Stimulated activated CD8-positive, alpha-beta memory T cell treated with anti-CD3 and anti-CD28 coated beads, Interleukin-7, amount 100 ng/mL, for 24 hours (primary cell): ENCODE data around the gene IKZF3.
"Not testable (repeated sequence)": the region's sequence is repeated elsewhere in the genome, so short reads cannot be mapped to it uniquely, and the experiment has no call there.

Experiments
- DNase-seq: peaks from one replicate; pipeline ENCODE4 v3.0.0-alpha.2; 2020; ENCODE audit warnings: low read depth

Gene IKZF3

DNA sequence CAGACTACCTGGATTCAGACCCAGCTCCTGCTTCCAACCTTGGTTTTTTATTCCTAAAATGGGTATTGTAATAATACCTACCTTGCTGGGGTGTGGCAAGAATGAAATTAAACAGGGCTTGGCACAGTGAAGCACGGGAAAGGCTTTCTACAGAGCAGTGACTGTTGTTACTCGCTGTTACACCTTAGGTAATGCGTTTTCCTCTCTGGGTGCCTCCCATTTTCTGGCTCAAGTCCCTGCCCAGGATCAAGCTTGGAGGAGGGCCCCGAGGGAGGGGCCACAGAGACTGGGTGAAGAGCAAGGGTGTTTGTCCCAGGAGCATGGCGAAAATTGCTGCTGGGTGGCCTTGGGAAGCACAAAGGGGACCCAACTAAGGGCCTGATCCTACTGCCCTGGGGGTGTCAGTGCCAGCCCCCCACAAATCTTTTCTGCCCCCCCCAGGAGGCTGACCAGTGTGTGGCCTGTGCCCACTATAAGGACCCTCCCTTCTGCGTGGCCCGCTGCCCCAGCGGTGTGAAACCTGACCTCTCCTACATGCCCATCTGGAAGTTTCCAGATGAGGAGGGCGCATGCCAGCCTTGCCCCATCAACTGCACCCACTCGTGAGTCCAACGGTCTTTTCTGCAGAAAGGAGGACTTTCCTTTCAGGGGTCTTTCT, 147.1 kb downstream of the IKZF3 start:
- no peak for DNase-seq

DNA sequence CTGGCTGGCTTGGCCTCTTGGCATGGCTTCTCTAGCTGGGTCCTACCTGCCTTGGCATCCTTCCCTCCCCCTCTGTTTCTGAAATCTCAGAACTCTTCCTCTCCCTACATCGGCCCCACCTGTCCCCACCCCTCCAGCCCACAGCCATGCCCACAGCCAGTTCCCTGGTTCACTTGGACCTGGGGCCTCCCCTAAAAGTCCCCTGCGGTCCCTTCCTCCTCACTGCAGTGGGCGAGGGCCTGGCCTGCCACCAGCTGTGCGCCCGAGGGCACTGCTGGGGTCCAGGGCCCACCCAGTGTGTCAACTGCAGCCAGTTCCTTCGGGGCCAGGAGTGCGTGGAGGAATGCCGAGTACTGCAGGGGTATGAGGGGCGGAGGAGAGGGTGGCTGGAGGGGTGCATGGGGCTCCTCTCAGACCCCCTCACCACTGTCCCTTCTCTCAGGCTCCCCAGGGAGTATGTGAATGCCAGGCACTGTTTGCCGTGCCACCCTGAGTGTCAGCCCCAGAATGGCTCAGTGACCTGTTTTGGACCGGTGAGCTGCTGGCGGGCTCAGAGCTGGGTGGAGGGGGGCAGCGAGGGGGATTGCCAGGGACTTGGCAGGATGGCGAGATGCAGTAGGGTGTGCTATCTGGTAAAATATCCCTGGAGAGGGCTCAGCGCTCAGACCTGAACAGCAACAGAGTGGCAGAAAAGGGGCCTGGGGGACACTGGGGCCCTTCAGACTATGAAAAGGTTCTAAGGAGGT, 147.9 kb downstream of the IKZF3 start:
- DNase-seq = no peak

DNA sequence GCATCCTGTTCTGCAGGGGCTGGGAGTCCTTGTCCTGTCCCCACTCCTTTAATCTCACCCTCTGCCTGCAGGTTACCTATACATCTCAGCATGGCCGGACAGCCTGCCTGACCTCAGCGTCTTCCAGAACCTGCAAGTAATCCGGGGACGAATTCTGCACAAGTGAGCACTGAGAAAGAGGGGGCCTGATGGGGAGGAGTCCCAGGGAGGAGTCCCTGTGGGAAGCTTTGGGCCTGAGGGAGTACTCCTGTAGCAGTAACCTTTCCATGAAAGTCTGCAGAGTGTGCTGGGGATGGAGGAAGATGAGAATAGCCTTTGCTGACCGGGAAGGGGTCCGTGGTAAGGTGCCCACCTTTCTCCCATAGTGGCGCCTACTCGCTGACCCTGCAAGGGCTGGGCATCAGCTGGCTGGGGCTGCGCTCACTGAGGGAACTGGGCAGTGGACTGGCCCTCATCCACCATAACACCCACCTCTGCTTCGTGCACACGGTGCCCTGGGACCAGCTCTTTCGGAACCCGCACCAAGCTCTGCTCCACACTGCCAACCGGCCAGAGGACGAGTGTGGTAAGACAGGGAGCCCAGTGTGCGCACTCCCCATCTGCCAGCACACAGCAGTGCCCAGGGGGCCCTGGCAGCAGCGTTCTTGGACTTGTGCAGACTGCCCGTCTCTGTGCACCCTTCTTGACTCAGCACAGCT, 148.6 kb downstream of the IKZF3 start:
- no peak for DNase-seq

DNA sequence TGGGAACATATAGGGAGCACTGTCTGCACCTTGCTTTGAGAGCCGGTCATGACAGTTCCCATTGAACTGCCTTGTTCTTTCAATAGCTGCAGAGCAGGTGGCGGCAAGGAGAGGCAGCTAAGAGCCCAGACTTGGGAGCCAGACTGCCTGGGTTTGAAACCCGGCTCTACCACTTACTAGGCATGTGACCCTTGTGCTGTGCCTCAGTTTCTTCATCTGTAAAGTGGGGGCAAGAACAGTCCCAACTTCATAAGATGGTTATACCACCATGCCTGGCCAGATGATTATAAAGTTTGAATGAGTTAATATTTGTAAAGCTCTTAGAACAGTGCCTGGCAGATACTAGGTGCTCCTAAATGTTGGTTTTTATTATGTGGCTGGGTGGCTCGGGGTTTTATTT, 149.9 kb downstream of the IKZF3 start:
- no peak for DNase-seq

DNA sequence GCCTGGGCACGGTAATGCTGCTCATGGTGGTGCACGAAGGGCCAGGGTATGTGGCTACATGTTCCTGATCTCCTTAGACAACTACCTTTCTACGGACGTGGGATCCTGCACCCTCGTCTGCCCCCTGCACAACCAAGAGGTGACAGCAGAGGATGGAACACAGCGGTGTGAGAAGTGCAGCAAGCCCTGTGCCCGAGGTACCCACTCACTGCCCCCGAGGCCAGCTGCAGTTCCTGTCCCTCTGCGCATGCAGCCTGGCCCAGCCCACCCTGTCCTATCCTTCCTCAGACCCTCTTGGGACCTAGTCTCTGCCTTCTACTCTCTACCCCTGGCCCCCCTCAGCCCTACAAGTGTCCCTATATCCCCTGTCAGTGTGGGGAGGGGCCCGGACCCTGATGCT, 152.3 kb downstream of the IKZF3 start:
- no peak for DNase-seq

GRCh38 chr17:39711071-39711470, 153.0 kb downstream of the IKZF3 start:
- DNase-seq = not testable (repeated sequence)

DNA sequence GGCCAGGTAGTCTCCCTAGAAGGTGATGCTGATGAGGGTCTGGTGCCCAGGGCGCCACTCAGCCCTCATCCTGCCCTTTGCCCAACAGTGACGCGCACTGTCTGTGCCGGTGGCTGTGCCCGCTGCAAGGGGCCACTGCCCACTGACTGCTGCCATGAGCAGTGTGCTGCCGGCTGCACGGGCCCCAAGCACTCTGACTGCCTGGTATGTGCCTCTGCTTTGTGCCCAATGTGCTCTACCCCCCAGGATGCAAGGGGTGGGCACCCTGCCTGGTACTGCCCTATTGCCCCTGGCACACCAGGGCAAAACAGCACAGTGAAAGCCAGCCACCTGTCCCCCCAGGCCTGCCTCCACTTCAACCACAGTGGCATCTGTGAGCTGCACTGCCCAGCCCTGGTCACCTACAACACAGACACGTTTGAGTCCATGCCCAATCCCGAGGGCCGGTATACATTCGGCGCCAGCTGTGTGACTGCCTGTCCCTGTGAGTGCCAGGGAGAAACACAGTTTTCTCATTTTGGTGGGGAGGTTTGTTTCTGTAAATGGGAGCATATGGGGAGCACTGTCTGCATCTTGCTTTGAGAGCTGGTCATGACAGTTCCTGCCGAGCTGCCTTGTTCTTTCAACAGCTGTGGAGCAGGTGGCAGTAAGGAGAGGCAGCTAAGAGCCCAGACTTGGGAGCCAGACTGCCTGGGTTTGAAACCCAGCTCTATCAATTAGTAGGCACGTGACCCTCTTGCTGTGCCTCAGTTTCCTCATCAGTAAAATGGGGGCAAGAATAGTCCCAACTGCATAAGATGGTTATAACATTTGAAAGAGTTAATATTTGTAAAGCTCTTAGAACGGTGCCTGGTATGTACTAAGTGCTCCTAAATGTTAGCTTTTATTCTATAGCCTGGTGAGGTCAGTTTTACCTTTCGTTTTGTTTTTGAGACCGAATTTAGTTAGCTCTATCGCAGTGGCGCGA, 153.8 kb downstream of the IKZF3 start:
- DNase-seq = no peak

GRCh38 chr17:39709319-39709997, 154.7 kb downstream of the IKZF3 start:
- DNase-seq = no peak
